Measurements from ENCODE around the gene C6orf118.

C6orf118 gene

GRCh38 chr6:165243801-165244200 lies 65.6 kb downstream of the C6orf118 start:
- no peak overlapping the region for H3K27ac ChIP-seq (ENCODE audit: low read length)
- no peak overlapping the region for H3K9ac ChIP-seq (ENCODE audit: low read depth, low read length)
- no peaks in the 10 kb centered on the region for H3K36me3 ChIP-seq (ENCODE audit: insufficient read depth, low read depth, low read length)
- no peaks in the 10 kb centered on the region; the same call in 1 of the 2 replicates for H3K9me3 ChIP-seq (ENCODE audit: insufficient read depth, low read depth, low read length)
- H3K27me3 ChIP-seq (ENCODE audit: insufficient read depth, low read length), result no peaks in the 10 kb centered on the region
- no peak overlapping the region for H3K4me3 ChIP-seq (ENCODE audit: low read length)
- H3K4me1 ChIP-seq (ENCODE audit: insufficient read depth, low read length), result 0 out of 2 replicates have a peak, but pooled peaks cover 5% of the 10 kb centered on the region

DNA sequence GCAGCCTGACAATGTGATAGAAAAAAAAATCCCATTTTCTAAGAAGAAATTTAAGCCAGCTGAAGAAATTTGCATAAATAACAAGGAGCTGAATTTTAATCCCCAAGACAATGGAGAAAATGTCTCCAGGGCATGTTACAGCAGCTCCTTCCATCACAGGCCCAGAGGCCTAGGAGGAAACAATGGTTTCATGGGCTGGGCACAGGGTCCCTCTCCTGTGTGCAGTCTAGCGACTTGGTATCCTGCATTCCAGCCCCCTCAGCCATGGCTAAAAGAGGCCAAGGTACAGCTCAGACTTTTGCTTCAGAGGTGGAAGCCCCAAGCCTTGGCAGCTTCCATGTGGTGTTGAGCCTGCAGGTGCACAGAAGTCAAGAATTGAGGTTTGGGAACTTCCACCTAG lies 73.1 kb downstream of the C6orf118 start:
- Histone ChIP-seq H3K9me3 (ENCODE audit: insufficient read depth, low read depth, low read length) (peaks cover 35% of the 10 kb centered on the region), H3K4me3 (ENCODE audit: low read length) (no peak overlapping the region), H3K36me3 (ENCODE audit: insufficient read depth, low read depth, low read length) (no peaks in the 10 kb centered on the region), H3K4me1 (ENCODE audit: insufficient read depth, low read length) (no peaks in the 10 kb centered on the region), H3K9ac (ENCODE audit: low read depth, low read length) (no peak overlapping the region), H3K27me3 (ENCODE audit: insufficient read depth, low read length) (no peaks in the 10 kb centered on the region), H3K27ac (ENCODE audit: low read length) (no peak overlapping the region)

GRCh38 chr6:165232731-165233488 lies 76.5 kb downstream of the C6orf118 start:
- Histone ChIP-seq H3K27me3 (ENCODE audit: insufficient read depth, low read length) (no peaks in the 10 kb centered on the region), H3K4me3 (ENCODE audit: low read length) (no peak overlapping the region), H3K9me3 (ENCODE audit: insufficient read depth, low read depth, low read length) (peaks cover 35% of the 10 kb centered on the region), H3K27ac (ENCODE audit: low read length) (no peak overlapping the region), H3K4me1 (ENCODE audit: insufficient read depth, low read length) (no peaks in the 10 kb centered on the region), H3K36me3 (ENCODE audit: insufficient read depth, low read depth, low read length) (no peaks in the 10 kb centered on the region), H3K9ac (ENCODE audit: low read depth, low read length) (no peak overlapping the region)

DNA sequence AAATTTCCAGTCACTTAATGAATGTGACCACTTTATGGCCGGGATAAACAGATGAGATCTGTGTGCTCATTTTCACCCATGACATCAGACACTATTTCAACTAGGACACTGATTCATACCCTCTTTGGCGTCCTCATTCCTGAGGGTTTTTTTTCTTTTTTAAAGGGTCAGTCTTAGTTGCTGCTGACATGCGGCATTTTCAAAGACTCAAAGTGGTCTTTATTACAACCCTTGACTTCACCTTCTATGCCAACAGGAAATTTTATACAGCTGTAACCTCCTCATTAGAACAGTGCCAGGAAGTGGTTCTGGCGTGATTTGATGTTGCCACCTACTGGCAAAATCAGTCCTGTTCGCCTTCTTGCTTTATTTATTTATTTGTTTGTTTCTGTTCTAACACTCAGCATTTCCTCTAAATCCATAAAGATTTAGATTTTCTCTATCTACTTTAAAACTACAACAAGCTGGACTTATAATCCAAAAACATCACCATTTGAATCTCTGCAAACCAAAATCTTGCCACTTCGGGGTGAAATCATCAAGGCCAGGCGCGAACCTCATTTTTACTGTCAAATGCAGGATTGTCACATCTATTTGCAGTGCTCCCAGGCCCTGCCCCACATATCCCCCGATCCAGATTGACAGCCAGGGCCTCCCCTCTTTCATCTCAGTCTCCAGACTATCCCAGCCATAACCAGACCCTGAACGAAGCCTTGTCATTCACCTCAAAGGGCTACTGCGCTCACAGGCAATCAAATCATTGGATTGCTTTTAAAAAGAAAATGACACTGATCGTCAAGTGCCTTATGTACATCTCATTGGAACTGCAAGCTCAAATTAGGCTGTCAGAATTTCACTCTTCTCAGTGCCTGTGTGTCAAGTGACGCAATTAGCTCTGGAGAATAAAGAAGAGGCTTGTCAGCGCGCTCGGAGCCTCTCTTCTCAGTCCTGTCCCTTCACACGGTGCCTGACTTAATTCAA lies 77.5 kb downstream of the C6orf118 start:
- Histone ChIP-seq H3K4me1 (ENCODE audit: insufficient read depth, low read length) (no peaks in the 10 kb centered on the region), H3K27me3 (ENCODE audit: insufficient read depth, low read length) (no peaks in the 10 kb centered on the region), H3K4me3 (ENCODE audit: low read length) (no peak overlapping the region), H3K27ac (ENCODE audit: low read length) (no peak overlapping the region), H3K9me3 (ENCODE audit: insufficient read depth, low read depth, low read length) (peaks cover 25% of the 10 kb centered on the region), H3K9ac (ENCODE audit: low read depth, low read length) (no peak overlapping the region), H3K36me3 (ENCODE audit: insufficient read depth, low read depth, low read length) (no peaks in the 10 kb centered on the region)

GRCh38 chr6:165231177-165231576 lies 78.2 kb downstream of the C6orf118 start:
- Histone ChIP-seq H3K4me3 (ENCODE audit: low read length) (no peak overlapping the region), H3K27me3 (ENCODE audit: insufficient read depth, low read length) (no peaks in the 10 kb centered on the region), H3K9ac (ENCODE audit: low read depth, low read length) (no peak overlapping the region), H3K36me3 (ENCODE audit: insufficient read depth, low read depth, low read length) (no peaks in the 10 kb centered on the region), H3K27ac (ENCODE audit: low read length) (no peak overlapping the region), H3K9me3 (ENCODE audit: insufficient read depth, low read depth, low read length) (peaks cover 18% of the 10 kb centered on the region), H3K4me1 (ENCODE audit: insufficient read depth, low read length) (no peaks in the 10 kb centered on the region)

All from iPS-20b (cell line).